Measurements from ENCODE around the gene SMG7.

SMG7 gene

DNA sequence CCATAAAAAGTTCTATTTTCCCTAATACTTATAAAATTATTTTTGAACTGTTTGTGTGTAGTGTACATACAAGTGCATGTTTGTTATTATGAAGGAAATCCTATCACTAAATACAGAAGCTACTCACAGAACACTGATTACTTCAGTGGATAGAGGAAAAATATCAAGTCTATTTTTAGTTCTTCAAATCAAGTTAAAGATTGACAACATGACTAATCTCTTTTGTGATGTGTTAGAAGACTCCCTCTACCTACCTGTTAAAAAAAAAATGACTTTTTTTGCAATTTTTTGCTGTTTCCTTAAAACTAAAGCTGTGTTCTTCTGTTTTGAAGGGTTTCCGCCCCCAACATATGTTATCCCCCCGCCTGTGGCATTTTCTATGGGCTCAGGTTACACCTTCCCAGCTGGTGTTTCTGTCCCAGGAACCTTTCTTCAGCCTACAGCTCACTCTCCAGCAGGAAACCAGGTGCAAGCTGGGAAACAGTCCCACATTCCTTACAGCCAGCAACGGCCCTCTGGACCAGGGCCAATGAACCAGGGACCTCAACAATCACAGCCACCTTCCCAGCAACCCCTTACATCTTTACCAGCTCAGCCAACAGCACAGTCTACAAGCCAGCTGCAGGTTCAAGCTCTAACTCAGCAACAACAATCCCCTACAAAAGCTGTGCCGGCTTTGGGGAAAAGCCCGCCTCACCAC, 72.4 kb downstream of the SMG7 start:
- no peak overlapping the region for H3K4me3 ChIP-seq (ENCODE audit: low read depth, low read length)
- DNase-seq (ENCODE audit: low read depth) = no peak
- TF ChIP-seq POLR2A (IDR thresholded peaks at IDR 0.05; ENCODE audit: extremely low read depth, insufficient read length) = no peak
- no peak for TF ChIP-seq CTCF (IDR thresholded peaks at IDR 0.05; ENCODE audit: low read depth, low read length)
- no peak for TF ChIP-seq MAX (IDR thresholded peaks at IDR 0.05; ENCODE audit: low read depth, low read length)
- no peak for TF ChIP-seq MYC (IDR thresholded peaks at IDR 0.05; ENCODE audit: low read depth, low read length)

GRCh38 chr1:183546427-183546826, 74.1 kb downstream of the SMG7 start:
- H3K4me3 ChIP-seq (ENCODE audit: low read depth, low read length) = no peak overlapping the region
- TF ChIP-seq MAX (IDR thresholded peaks at IDR 0.05; ENCODE audit: low read depth, low read length) = no peak
- TF ChIP-seq MYC (IDR thresholded peaks at IDR 0.05; ENCODE audit: low read depth, low read length) = no peak
- no peak for TF ChIP-seq CTCF (IDR thresholded peaks at IDR 0.05; ENCODE audit: low read depth, low read length)
- no peak for TF ChIP-seq POLR2A (IDR thresholded peaks at IDR 0.05; ENCODE audit: extremely low read depth, insufficient read length)
- no peak for DNase-seq (ENCODE audit: low read depth)

DNA sequence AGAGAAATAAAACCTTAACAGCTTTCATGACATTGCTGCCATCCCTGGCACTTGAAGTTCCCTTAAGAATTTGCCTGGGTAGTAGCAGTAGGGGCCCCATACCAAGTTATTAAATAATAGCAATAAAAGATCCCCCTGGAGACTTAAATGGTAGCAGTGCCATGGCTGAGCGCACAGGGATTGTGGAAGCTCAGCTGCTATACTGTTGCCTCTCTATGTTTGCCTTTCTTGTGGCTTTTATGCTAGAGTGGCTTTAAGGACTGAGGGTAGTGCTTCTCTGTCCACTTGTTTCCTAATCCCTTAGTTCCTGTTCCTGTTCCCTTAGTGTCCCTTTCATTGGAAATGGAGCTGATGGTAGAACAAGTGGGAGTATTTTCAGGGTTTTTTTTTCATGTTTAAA, 75.8 kb downstream of the SMG7 start:
- no peak for TF ChIP-seq MYC (IDR thresholded peaks at IDR 0.05; ENCODE audit: low read depth, low read length)
- no peak for TF ChIP-seq MAX (IDR thresholded peaks at IDR 0.05; ENCODE audit: low read depth, low read length)
- TF ChIP-seq CTCF (IDR thresholded peaks at IDR 0.05; ENCODE audit: low read depth, low read length) = no peak
- TF ChIP-seq POLR2A (IDR thresholded peaks at IDR 0.05; ENCODE audit: extremely low read depth, insufficient read length) = no peak
- no peak overlapping the region for H3K4me3 ChIP-seq (ENCODE audit: low read depth, low read length)
- DNase-seq (ENCODE audit: low read depth) = no peak

- DNase-seq (ENCODE audit: low read depth) = no peak
- no peak for TF ChIP-seq MAX (IDR thresholded peaks at IDR 0.05; ENCODE audit: low read depth, low read length)
- no peak for TF ChIP-seq CTCF (IDR thresholded peaks at IDR 0.05; ENCODE audit: low read depth, low read length)
- no peak for TF ChIP-seq POLR2A (IDR thresholded peaks at IDR 0.05; ENCODE audit: extremely low read depth, insufficient read length)
- TF ChIP-seq MYC (IDR thresholded peaks at IDR 0.05; ENCODE audit: low read depth, low read length) = no peak
- no peak overlapping the region for H3K4me3 ChIP-seq (ENCODE audit: low read depth, low read length)
Measured at GRCh38 chr1:183550915-183551314, 78.6 kb downstream of the SMG7 start.

DNA sequence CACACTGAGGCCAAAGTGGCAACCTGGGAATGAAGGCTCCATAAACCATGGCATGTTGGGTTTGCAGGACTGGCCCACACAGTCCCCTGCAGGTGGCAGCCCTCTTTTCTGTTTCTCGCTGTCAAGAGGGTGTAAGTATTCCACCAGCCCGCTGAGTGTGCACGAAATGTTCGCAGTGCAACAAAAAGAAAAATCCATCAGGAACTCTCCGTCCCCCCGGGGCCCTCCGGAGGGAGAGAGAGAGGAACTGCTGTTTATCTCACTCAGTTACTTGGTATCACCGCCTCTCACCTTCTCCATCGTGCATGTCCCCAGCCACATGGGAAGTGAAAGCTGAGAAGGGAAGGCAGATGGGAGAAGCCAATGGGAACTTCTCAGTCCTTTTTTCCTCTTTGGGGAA, 79.6 kb downstream of the SMG7 start:
- H3K4me3 ChIP-seq (ENCODE audit: low read depth, low read length) = no peak overlapping the region
- DNase-seq (ENCODE audit: low read depth) = no peak
- TF ChIP-seq MAX (IDR thresholded peaks at IDR 0.05; ENCODE audit: low read depth, low read length) (no peak), MYC (IDR thresholded peaks at IDR 0.05; ENCODE audit: low read depth, low read length) (no peak), CTCF (IDR thresholded peaks at IDR 0.05; ENCODE audit: low read depth, low read length) (no peak), POLR2A (IDR thresholded peaks at IDR 0.05; ENCODE audit: extremely low read depth, insufficient read length) (no peak)

Measured in NB4 (cell line).